Measurements from ENCODE around the gene PARD3B. TPM values are rescaled to one million over a fixed set of nuclear protein-coding genes. Genes with fewer than 3 reads are reported as not detected.

PARD3B gene
- total and polyA plus RNA-seq, 2 of the 8 experiments (the other 6 are each of a cell fraction or from before 2014, with no cell fraction given) = 1.2 to 5.7 TPM

- no peak for TF ChIP-seq SIRT6 (IDR thresholded peaks at IDR 0.05; ENCODE audit: low read length)
- TF ChIP-seq, protein P1, sequence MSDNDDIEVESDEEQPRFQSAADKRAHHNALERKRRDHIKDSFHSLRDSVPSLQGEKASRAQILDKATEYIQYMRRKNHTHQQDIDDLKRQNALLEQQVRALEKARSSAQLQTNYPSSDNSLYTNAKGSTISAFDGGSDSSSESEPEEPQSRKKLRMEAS (IDR thresholded peaks at IDR 0.05) = no peak
- no peak for TF ChIP-seq EGR1 (IDR thresholded peaks at IDR 0.05; ENCODE audit: borderline replicate concordance, low read depth, low read length)
- no peak for TF ChIP-seq HDAC6 (IDR thresholded peaks at IDR 0.05; ENCODE audit: low read depth, low read length)
- no peak for TF ChIP-seq SIN3A (conservative IDR thresholded peaks at IDR 0.05 in 1 of 2, IDR thresholded peaks at IDR 0.05 in 1 of 2; ENCODE audit: low read depth in 1 of 2, low read length in 2 of 2)
- no peak for TF ChIP-seq RFX5 (IDR thresholded peaks at IDR 0.05; ENCODE audit: borderline replicate concordance, low read depth, low read length)
- ChIA-PET CTCF (ENCODE audit: partially characterized antibody) (no interaction called here), POLR2A (ENCODE audit: partially characterized antibody) (no interaction called here)
- no peak overlapping the region for H3K27ac ChIP-seq (ENCODE audit: low read depth, low read length)
- no peaks in the 10 kb centered on the region for H3K9me3 ChIP-seq (ENCODE audit: insufficient read depth in 2 of 2, low read depth in 1 of 2, low read length in 1 of 2)
- no peak overlapping the region for H2AFZ ChIP-seq (ENCODE audit: low read length)
- no peak overlapping the region for H2BK120ac ChIP-seq (replicated peaks; ENCODE audit: low read depth, low read length)
- no peak overlapping the region for H3K18ac ChIP-seq (ENCODE audit: extremely low read depth, low read length)
- no peak overlapping the region for H3K9ac ChIP-seq (replicated peaks in 1 of 4; ENCODE audit: extremely low read depth in 1 of 4, low read depth in 3 of 4, low read length in 3 of 4)
- DNase-seq (ENCODE audit: low read depth in 1 of 2, low spot score in 2 of 2) = no peak
- FAIRE-seq = no peak
- 69% methylated on average over 1 of the region's 1 CpG; no CpG with 5 or more reads in 1 of the 2 experiments for WGBS, 2 experiments (ENCODE audit: extremely low coverage in 1 of 2, insufficient coverage in 1 of 2, insufficient read length in 1 of 2, insufficient replicate concordance in 2 of 2, low coverage in 1 of 2, low lambda C conversion rate in 2 of 2, missing lambda C conversion rate in 1 of 2)
- H3K27me3 ChIP-seq (replicated peaks in 1 of 4; ENCODE audit: control insufficient read depth in 3 of 4, extremely low read depth in 1 of 4, insufficient read depth in 3 of 4, low read length in 3 of 4) = no peaks in the 10 kb centered on the region
- H4K91ac ChIP-seq (replicated peaks; ENCODE audit: insufficient read length, low read length) = no peak overlapping the region
- no peak overlapping the region for H3K4me2 ChIP-seq (ENCODE audit: insufficient read depth in 1 of 2, low read depth in 2 of 2, low read length in 2 of 2)
- no peak overlapping the region for H3K14ac ChIP-seq (ENCODE audit: insufficient read length)
- H3K4me3 ChIP-seq (ENCODE audit: extremely low read depth in 1 of 4, insufficient read depth in 2 of 4, low read depth in 3 of 4, low read length in 4 of 4) = no peak overlapping the region
- H3K4ac ChIP-seq (replicated peaks; ENCODE audit: insufficient read length, low read depth, low read length) = no peak overlapping the region
- no peak overlapping the region for H2BK15ac ChIP-seq (ENCODE audit: low read length)
- H3K79me2 ChIP-seq (ENCODE audit: control insufficient read depth in 1 of 2, insufficient read depth in 2 of 2, low read length in 2 of 2) = no peaks in the 10 kb centered on the region
- no peak overlapping the region for H3K56ac ChIP-seq (replicated peaks; ENCODE audit: insufficient read length, low read depth, low read length)
- no peak overlapping the region for H3K23ac ChIP-seq (ENCODE audit: insufficient read length)
- no peaks in the 10 kb centered on the region for H3K4me1 ChIP-seq (replicated peaks in 1 of 4; ENCODE audit: control insufficient read depth in 3 of 4, insufficient read depth in 4 of 4, low read length in 3 of 4)
- no peaks in the 10 kb centered on the region for H4K20me1 ChIP-seq (replicated peaks in 1 of 2; ENCODE audit: control insufficient read depth in 1 of 2, insufficient read depth in 2 of 2, low read length in 2 of 2)
- H4K8ac ChIP-seq (ENCODE audit: extremely low read depth, insufficient read depth, low read length) = no peak overlapping the region
- H2BK20ac ChIP-seq (ENCODE audit: low read length) = no peak overlapping the region
- H2BK5ac ChIP-seq (ENCODE audit: low read depth, low read length) = no peak overlapping the region
- no peaks in the 10 kb centered on the region for H3K23me2 ChIP-seq (ENCODE audit: low read depth, low read length)
- no peaks in the 10 kb centered on the region for H3K36me3 ChIP-seq (ENCODE audit: control insufficient read depth in 2 of 4, insufficient read depth in 4 of 4, low read length in 3 of 4)
- no peak overlapping the region for H2AK5ac ChIP-seq (ENCODE audit: low read depth, low read length)
- no peak overlapping the region for H4K5ac ChIP-seq (ENCODE audit: insufficient read length, low read depth, low read length)
- no peaks in the 10 kb centered on the region for H3K79me1 ChIP-seq (ENCODE audit: low read depth, low read length)
- no peak overlapping the region for H2BK12ac ChIP-seq (ENCODE audit: low read depth, low read length)
Observed at GRCh38 chr2:204570421-204570820, 25.1 kb downstream of the PARD3B start.

All from H1 (cell line).